ENCODE data around the gene CREB3L4. TPM values are rescaled to one million over a fixed set of nuclear protein-coding genes. Genes with fewer than 3 reads are reported as not detected.
A peak's percentile ranks its signal among the peaks of the same experiment; 100 is the strongest.

The CREB3L4 gene
- total and polyA plus RNA-seq, 8 donors: 2.7 to 32.9 (median 10.9) TPM; not detected in 1

- Histone ChIP-seq H3K36me3 (peaks cover 15 to 38% (median 29%) of the 10 kb centered on the region in 4 donors), H3K27ac (peak overlapping the region; percentile 11 to 98 (median 97)), H3K27me3 (no peaks in the 10 kb centered on the region), H3K4me1 (peaks cover 55 to 81% (median 77%) of the 10 kb centered on the region in 4 donors), H3K4me3 (peak overlapping the region; percentile 73 to 98 (median 97)), H3K9me3 (no peaks in the 10 kb centered on the region)
- intact Hi-C loops (cut with DNase I; ENCODE audit: low total_unique reads): no loop called here
- DNase-seq: no peak
- no peak for TF ChIP-seq POLR2A (IDR thresholded peaks at IDR 0.05)
- TF ChIP-seq CTCF (IDR thresholded peaks at IDR 0.05): no peak
- TF ChIP-seq POLR2AphosphoS5 (IDR thresholded peaks at IDR 0.05): no peak
- no peak for TF ChIP-seq EP300 (IDR thresholded peaks at IDR 0.05)
- WGBS, 5 donors: 11 to 20% (median 16%) methylated on average over 4 of the region's 4 CpGs
These were observed 8.8 kb upstream of the CREB3L4 start for GRCh38 chr1:153958961-153959260.

- intact Hi-C loops (cut with DNase I; ENCODE audit: low total_unique reads): no loop called here
- DNase-seq: no peak
- Histone ChIP-seq H3K4me1 (peaks cover 54 to 81% (median 77%) of the 10 kb centered on the region in 4 donors), H3K36me3 (peaks cover 13 to 32% (median 23%) of the 10 kb centered on the region in 4 donors), H3K9me3 (no peaks in the 10 kb centered on the region), H3K4me3 (peak overlapping the region in 1 of 4 donors; percentile 97), H3K27me3 (no peaks in the 10 kb centered on the region), H3K27ac (peak overlapping the region; percentile 16 to 98 (median 97))
- TF ChIP-seq POLR2A (IDR thresholded peaks at IDR 0.05) (no peak), POLR2AphosphoS5 (IDR thresholded peaks at IDR 0.05) (no peak), CTCF (IDR thresholded peaks at IDR 0.05) (no peak), EP300 (IDR thresholded peaks at IDR 0.05) (no peak)
- WGBS, 5 donors: 46 to 82% (median 57%) methylated on average over 3 of the region's 3 CpGs
These were observed 8.2 kb upstream of the CREB3L4 start for GRCh38 chr1:153959454-153959853.

- intact Hi-C loops (cut with DNase I; ENCODE audit: low total_unique reads): no loop called here
- H3K9me3 ChIP-seq: no peaks in the 10 kb centered on the region
- no peak for DNase-seq
- H3K4me1 ChIP-seq: peaks cover 55 to 81% (median 76%) of the 10 kb centered on the region in 4 donors
- H3K27ac ChIP-seq: peak overlapping the region in 4 of 5 donors; percentile 13 to 98 (median 97)
- peaks cover 13 to 26% (median 18%) of the 10 kb centered on the region in 4 donors for H3K36me3 ChIP-seq
- no peaks in the 10 kb centered on the region for H3K27me3 ChIP-seq
- no peak for TF ChIP-seq CTCF (IDR thresholded peaks at IDR 0.05)
- TF ChIP-seq POLR2A (IDR thresholded peaks at IDR 0.05): no peak
- TF ChIP-seq POLR2AphosphoS5 (IDR thresholded peaks at IDR 0.05): no peak
- TF ChIP-seq EP300 (IDR thresholded peaks at IDR 0.05): no peak
- WGBS, 5 donors: 69 to 93% (median 91%) methylated on average over 2 to 11 of the region's 11 CpGs
- peak overlapping the region in 1 of 4 donors; percentile 11 for H3K4me3 ChIP-seq
These were observed 7.5 kb upstream of the CREB3L4 start for GRCh38 chr1:153960206-153960605.

- intact Hi-C loops (cut with DNase I; ENCODE audit: low total_unique reads): no loop called here
- H3K9me3 ChIP-seq: no peaks in the 10 kb centered on the region
- DNase-seq: no peak
- peak overlapping the region; percentile 25 to 98 (median 97) for H3K27ac ChIP-seq
- WGBS, 5 donors: 71 to 84% (median 80%) methylated on average over 4 of the region's 4 CpGs
- peak overlapping the region in 2 of 4 donors; percentile 61 to 64 for H3K4me3 ChIP-seq
- H3K27me3 ChIP-seq: no peaks in the 10 kb centered on the region
- peaks cover 52 to 81% (median 74%) of the 10 kb centered on the region in 4 donors for H3K4me1 ChIP-seq
- TF ChIP-seq EP300 (IDR thresholded peaks at IDR 0.05) (no peak), CTCF (IDR thresholded peaks at IDR 0.05) (no peak), POLR2AphosphoS5 (IDR thresholded peaks at IDR 0.05) (no peak), POLR2A (IDR thresholded peaks at IDR 0.05) (no peak)
- peaks cover 13 to 26% (median 18%) of the 10 kb centered on the region in 4 donors for H3K36me3 ChIP-seq
These were observed 6.3 kb upstream of the CREB3L4 start for GRCh38 chr1:153961421-153961820.
